HEK293 (cell line): ENCODE measurements around the gene SRC.

Experiments
- CTCF ChIA-PET: fragments of 350-600 bp; formaldehyde crosslinking; extraction: SDS; loops from one replicate; lab custom pipeline; 2021; ENCODE audit warnings: antibody characterized with exemption; lab: Yijun Ruan, JAX
- POLR2A ChIA-PET: fragments of 300-600 bp; formaldehyde crosslinking; extraction: SDS; loops from one replicate; lab custom pipeline; 2020; ENCODE audit warnings: antibody characterized with exemption, inconsistent platforms; lab: Yijun Ruan, JAX
- H3K27ac ChIP-seq: fragments of 200-500 bp; sonication (Bioruptor generic); 2 replicates; pipeline ENCODE4 v1.5.1; 2014; ENCODE audit warnings: low read depth, low read length, control low read depth, inconsistent platforms; ENCODE audit errors: extremely low read depth
- H3K36me3 ChIP-seq, 2 experiments: fragments of 200-500 bp in 1 of 2; sonication (Bioruptor generic) in 1 of 2; 1 replicate in 1 of 2; 2 replicates in 1 of 2; pipeline ENCODE4 v1.5.1; 2014 to 2017; ENCODE audit warnings: inconsistent platforms in 2 of 2, low read length in 2 of 2; ENCODE audit not compliant: control insufficient read depth in 2 of 2, insufficient read depth in 1 of 2
- H3K4me1 ChIP-seq: fragments of 200-500 bp; sonication (Bioruptor generic); 2 replicates; pipeline ENCODE4 v1.5.1; 2014; ENCODE audit warnings: mild to moderate bottlenecking, low read length, inconsistent platforms; ENCODE audit not compliant: control insufficient read depth, insufficient read depth
- H3K4me3 ChIP-seq: 2 replicates; pipeline ENCODE4 v1.5.1; 2011; ENCODE audit warnings: low read depth, mild to moderate bottlenecking, control low read depth, low read length, moderate library complexity
- H3K9me3 ChIP-seq: fragments of 200-500 bp; sonication (Bioruptor generic); 2 replicates; pipeline ENCODE4 v1.5.1; 2014; ENCODE audit warnings: low read depth, low read length, inconsistent platforms; ENCODE audit not compliant: control insufficient read depth, insufficient read depth
- FEZF1 ChIP-seq: fragments of 450-650 bp; formaldehyde crosslinking; IDR thresholded peaks from 2 replicates; pipeline ENCODE4 v1.5.1; 2016; ENCODE audit warnings: missing biosample characterization, missing genetic modification characterization
- GFI1B ChIP-seq: fragments of 450-650 bp; formaldehyde crosslinking; IDR thresholded peaks from 2 replicates; pipeline ENCODE4 v1.5.1; 2016; ENCODE audit warnings: missing biosample characterization, missing genetic modification characterization
- GLIS1 ChIP-seq: fragments of 450-650 bp; formaldehyde crosslinking; IDR thresholded peaks from 2 replicates; pipeline ENCODE4 v1.5.1; 2016; ENCODE audit warnings: missing biosample characterization, missing genetic modification characterization
- IKZF3 ChIP-seq: fragments of 450-650 bp; IDR thresholded peaks from 2 replicates; pipeline ENCODE4 v1.5.0; 2018; ENCODE audit warnings: missing biosample characterization, mild to moderate bottlenecking, missing genetic modification characterization, moderate library complexity
- MYNN ChIP-seq: fragments of 450-650 bp; formaldehyde crosslinking; IDR thresholded peaks from 2 replicates; pipeline ENCODE4 v1.5.1; 2016; ENCODE audit warnings: missing biosample characterization, missing genetic modification characterization, borderline replicate concordance
- PRDM4 ChIP-seq: fragments of 450-650 bp; formaldehyde crosslinking; IDR thresholded peaks from 2 replicates; pipeline ENCODE4 v1.5.1; 2017; ENCODE audit warnings: missing biosample characterization, missing genetic modification characterization
- RBAK ChIP-seq: fragments of 450-650 bp; formaldehyde crosslinking; IDR thresholded peaks from 2 replicates; pipeline ENCODE4 v1.5.1; 2016; ENCODE audit warnings: missing biosample characterization, missing genetic modification characterization
- SP3 ChIP-seq: fragments of 450-650 bp; formaldehyde crosslinking; IDR thresholded peaks from 2 replicates; pipeline ENCODE4 v1.5.1; 2016; ENCODE audit warnings: missing biosample characterization, missing genetic modification characterization
- YY1 ChIP-seq: fragments of 450-650 bp; formaldehyde crosslinking; IDR thresholded peaks from 2 replicates; pipeline ENCODE4 v1.5.1; 2018; ENCODE audit warnings: missing biosample characterization, missing genetic modification characterization
- ZBTB7A ChIP-seq: fragments of 450-650 bp; formaldehyde crosslinking; IDR thresholded peaks from 2 replicates; pipeline ENCODE4 v1.5.1; 2016; ENCODE audit warnings: low read depth, missing biosample characterization, missing genetic modification characterization
- ZFP41 ChIP-seq: fragments of 450-650 bp; formaldehyde crosslinking; IDR thresholded peaks from 2 replicates; pipeline ENCODE4 v1.5.1; 2016; ENCODE audit warnings: missing biosample characterization, missing genetic modification characterization, borderline replicate concordance
- ZNF112 ChIP-seq: fragments of 450-650 bp; formaldehyde crosslinking; IDR thresholded peaks from 2 replicates; pipeline ENCODE4 v1.5.0; 2017; ENCODE audit warnings: missing biosample characterization, missing genetic modification characterization
- ZNF169 ChIP-seq: fragments of 450-650 bp; formaldehyde crosslinking; IDR thresholded peaks from 2 replicates; pipeline ENCODE4 v1.5.1; 2016; ENCODE audit warnings: missing biosample characterization, missing genetic modification characterization
- ZNF18 ChIP-seq: fragments of 450-650 bp; formaldehyde crosslinking; IDR thresholded peaks from 2 replicates; pipeline ENCODE4 v1.5.1; 2016; ENCODE audit warnings: missing biosample characterization, missing genetic modification characterization
- ZNF214 ChIP-seq: fragments of 450-650 bp; formaldehyde crosslinking; IDR thresholded peaks from 2 replicates; pipeline ENCODE4 v1.5.1; 2017; ENCODE audit warnings: missing biosample characterization, mild to moderate bottlenecking, missing genetic modification characterization, borderline replicate concordance
- ZNF280C ChIP-seq: fragments of 450-650 bp; formaldehyde crosslinking; IDR thresholded peaks from 2 replicates; pipeline ENCODE4 v1.5.1; 2016; ENCODE audit warnings: missing biosample characterization, missing genetic modification characterization
- ZNF311 ChIP-seq: fragments of 450-650 bp; formaldehyde crosslinking; IDR thresholded peaks from 2 replicates; pipeline ENCODE4 v1.5.1; 2017; ENCODE audit warnings: missing biosample characterization, missing genetic modification characterization, borderline replicate concordance
- ZNF37A ChIP-seq: fragments of 450-650 bp; IDR thresholded peaks from 2 replicates; pipeline ENCODE4 v1.5.1; 2018; ENCODE audit warnings: missing biosample characterization, missing genetic modification characterization
- ZNF639 ChIP-seq: fragments of 450-650 bp; formaldehyde crosslinking; IDR thresholded peaks from 2 replicates; pipeline ENCODE4 v1.5.1; 2016; ENCODE audit warnings: missing biosample characterization, missing genetic modification characterization
- ZNF791 ChIP-seq: fragments of 450-650 bp; formaldehyde crosslinking; IDR thresholded peaks from 2 replicates; pipeline ENCODE4 v1.5.1; 2016; ENCODE audit warnings: missing biosample characterization, missing genetic modification characterization
- ZSCAN16 ChIP-seq: fragments of 450-650 bp; formaldehyde crosslinking; IDR thresholded peaks from 2 replicates; pipeline ENCODE4 v1.5.1; 2016; ENCODE audit warnings: missing biosample characterization, missing genetic modification characterization
- ZSCAN18 ChIP-seq: fragments of 450-650 bp; formaldehyde crosslinking; IDR thresholded peaks from 2 replicates; pipeline ENCODE4 v1.5.1; 2016; ENCODE audit warnings: missing biosample characterization, missing genetic modification characterization

The SRC gene

GRCh38 chr20:37314617-37315016, 31.3 kb upstream of the SRC start (continued):
- TF ChIP-seq ZNF280C (tag by site-specific recombination) (no peak), ZSCAN18 (tag by site-specific recombination) (no peak), PRDM4 (tag by site-specific recombination) (no peak), IKZF3 (tag by site-specific recombination) (no peak), FEZF1 (tag by site-specific recombination) (no peak), ZNF18 (tag by site-specific recombination) (no peak), MYNN (tag by site-specific recombination) (no peak), ZNF169 (tag by site-specific recombination) (no peak)

- H3K27ac ChIP-seq = no peak overlapping the region
Measured at GRCh38 chr20:37315021-37315451, 30.9 kb upstream of the SRC start.

GRCh38 chr20:37315452-37316110, 30.4 kb upstream of the SRC start:
- no peaks in the 10 kb centered on the region for H3K9me3 ChIP-seq
- ChIA-PET CTCF (no interaction called here), POLR2A (no interaction called here)
- peaks cover 4% of the 10 kb centered on the region; the same call in 1 of the 2 replicates for H3K4me1 ChIP-seq
- no peak overlapping the region for H3K4me3 ChIP-seq
- no peak overlapping the region for H3K27ac ChIP-seq
- H3K36me3 ChIP-seq = peaks cover 0 to 39% of the 10 kb centered on the region in 2 experiments; a peak in 2 of 3 replicates
- TF ChIP-seq YY1 (tag by site-specific recombination) (no peak), GFI1B (tag by site-specific recombination) (no peak), ZNF639 (no peak), ZNF37A (no peak), ZNF311 (tag by site-specific recombination) (no peak), ZNF214 (tag by site-specific recombination) (no peak), SP3 (tag by site-specific recombination) (no peak), ZNF791 (no peak), ZNF112 (no peak), ZSCAN16 (tag by site-specific recombination) (no peak), ZBTB7A (tag by site-specific recombination) (no peak)

More at GRCh38 chr20:37315021-37315451, 30.9 kb upstream of the SRC start:
- Histone ChIP-seq H3K4me3 (no peak overlapping the region), H3K9me3 (no peaks in the 10 kb centered on the region)
- TF ChIP-seq GLIS1 (tag by site-specific recombination) (no peak), ZFP41 (tag by site-specific recombination) (no peak), RBAK (tag by site-specific recombination) (no peak), ZNF18 (tag by site-specific recombination) (no peak)
- TF ChIP-seq, all 188 proteins: peak for 0
- Histone ChIP-seq H3K4me1 (peaks cover 4% of the 10 kb centered on the region; the same call in 1 of the 2 replicates), H3K36me3 (peaks cover 0 to 44% of the 10 kb centered on the region in 2 experiments; a peak in 2 of 3 replicates)
- CTCF ChIA-PET = no interaction called here
- POLR2A ChIA-PET = no interaction called here
